ENCODE data around the gene PAK1.

DNA sequence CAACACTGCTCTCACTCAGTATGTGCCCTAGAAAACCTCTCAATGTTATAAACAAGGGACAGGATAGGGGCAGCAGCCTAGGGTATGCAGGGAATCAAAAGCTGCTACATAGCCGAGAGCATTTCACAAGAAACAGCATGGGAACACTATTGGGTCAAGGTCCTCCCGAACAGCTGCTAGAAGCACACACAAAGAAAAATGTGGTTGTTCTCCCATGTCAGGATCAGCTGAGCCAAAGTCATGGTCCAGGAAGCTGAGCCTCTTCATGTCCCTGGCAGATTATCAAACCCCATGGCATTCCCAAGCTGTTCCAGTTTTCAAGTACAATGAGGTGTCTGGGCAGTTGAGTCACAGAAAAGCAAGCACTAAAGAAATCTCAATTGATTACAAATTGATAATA, 151.4 kb downstream of the PAK1 start:
- no peak for TF ChIP-seq TAF1 (IDR thresholded peaks at IDR 0.05; ENCODE audit: low read depth, low read length)
- TF ChIP-seq POLR2A (IDR thresholded peaks at IDR 0.05; ENCODE audit: low read depth, low read length): no peak
- no peak for TF ChIP-seq POLR2AphosphoS5 (IDR thresholded peaks at IDR 0.05; ENCODE audit: low read depth, low read length)
- TF ChIP-seq SPI1 (IDR thresholded peaks at IDR 0.05; ENCODE audit: low read depth, low read length): no peak
- TF ChIP-seq PAX5 (IDR thresholded peaks at IDR 0.05; ENCODE audit: insufficient read depth, low read length, severe bottlenecking): no peak
